Measurements from ENCODE around the gene COPS2.

DNA sequence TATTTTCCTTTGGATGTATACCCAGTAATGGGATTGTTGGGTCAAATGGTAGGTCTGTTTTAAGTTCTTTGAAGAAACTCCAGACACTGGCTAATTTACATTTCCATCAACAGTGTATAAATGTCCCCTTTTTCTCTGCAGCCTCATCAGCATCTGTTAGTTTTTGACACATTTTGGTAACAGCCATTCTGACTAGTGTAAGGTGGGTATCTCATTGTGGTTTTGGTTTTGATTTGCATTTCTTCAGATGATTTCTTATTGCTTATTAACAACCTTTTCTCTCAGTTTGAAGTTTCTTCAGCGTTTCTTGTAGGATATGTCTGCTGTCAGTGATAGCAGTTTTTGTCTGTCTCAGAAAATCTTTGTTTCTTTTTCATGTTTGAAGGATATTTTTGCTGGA lies 30.1 kb upstream of the COPS2 start:
- TF ChIP-seq, protein P1, sequence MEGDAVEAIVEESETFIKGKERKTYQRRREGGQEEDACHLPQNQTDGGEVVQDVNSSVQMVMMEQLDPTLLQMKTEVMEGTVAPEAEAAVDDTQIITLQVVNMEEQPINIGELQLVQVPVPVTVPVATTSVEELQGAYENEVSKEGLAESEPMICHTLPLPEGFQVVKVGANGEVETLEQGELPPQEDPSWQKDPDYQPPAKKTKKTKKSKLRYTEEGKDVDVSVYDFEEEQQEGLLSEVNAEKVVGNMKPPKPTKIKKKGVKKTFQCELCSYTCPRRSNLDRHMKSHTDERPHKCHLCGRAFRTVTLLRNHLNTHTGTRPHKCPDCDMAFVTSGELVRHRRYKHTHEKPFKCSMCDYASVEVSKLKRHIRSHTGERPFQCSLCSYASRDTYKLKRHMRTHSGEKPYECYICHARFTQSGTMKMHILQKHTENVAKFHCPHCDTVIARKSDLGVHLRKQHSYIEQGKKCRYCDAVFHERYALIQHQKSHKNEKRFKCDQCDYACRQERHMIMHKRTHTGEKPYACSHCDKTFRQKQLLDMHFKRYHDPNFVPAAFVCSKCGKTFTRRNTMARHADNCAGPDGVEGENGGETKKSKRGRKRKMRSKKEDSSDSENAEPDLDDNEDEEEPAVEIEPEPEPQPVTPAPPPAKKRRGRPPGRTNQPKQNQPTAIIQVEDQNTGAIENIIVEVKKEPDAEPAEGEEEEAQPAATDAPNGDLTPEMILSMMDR (IDR thresholded peaks at IDR 0.05) = no peak
- no peak for TF ChIP-seq POLR2A (IDR thresholded peaks at IDR 0.05)

Measured in right lobe of liver (tissue), 4 donors.